NK-92 (cell line): ENCODE data around the gene MPL.

Experiments used
- DNase-seq: peaks from one replicate; lab custom pipeline; 2025; ENCODE audit not compliant: unreplicated experiment; lab: John Stamatoyannopoulos, UW

Gene MPL

GRCh38 chr1:43337588-43337987, at the start of gene MPL:
TSS of gene MPL (plus strand) at chr1:43337818. CDS start at chr1:43337849, 31 bp downstream.
- DNase-seq = no peak

DNA sequence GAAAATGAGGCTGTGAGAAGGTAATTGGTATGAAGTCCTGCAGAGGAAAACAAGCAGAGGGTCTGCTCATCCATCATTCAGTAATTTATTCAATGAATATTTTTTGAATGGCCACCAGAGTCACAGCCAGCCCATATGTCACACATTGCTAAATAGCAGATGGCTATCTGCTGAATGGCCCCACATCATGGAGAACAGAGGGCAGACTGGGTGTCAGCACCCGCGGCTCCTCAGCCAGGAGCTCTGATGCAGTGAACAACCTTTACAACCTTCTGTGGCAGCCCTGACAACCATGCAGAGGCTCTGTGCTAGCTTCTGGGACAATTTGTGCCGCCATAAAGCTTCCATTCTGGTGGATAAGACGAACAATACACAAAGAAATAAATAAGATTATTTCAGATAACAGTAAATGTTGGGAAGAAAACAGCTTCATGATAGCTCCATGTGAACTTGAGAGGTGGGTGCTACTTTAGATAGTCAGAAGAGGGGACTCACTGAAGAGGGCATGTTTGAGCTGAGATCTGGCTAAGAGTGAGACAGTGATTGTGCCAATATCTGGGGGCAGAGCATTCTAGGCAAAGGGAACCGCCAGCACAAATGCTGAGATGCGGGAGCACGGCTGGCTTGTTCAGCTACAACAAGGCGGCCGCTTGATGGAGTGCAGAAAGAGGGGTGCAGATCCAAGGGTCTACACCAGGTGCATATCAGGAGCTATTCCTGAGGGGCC, 49.4 kb upstream of the MPL start:
- no peak for DNase-seq

DNA sequence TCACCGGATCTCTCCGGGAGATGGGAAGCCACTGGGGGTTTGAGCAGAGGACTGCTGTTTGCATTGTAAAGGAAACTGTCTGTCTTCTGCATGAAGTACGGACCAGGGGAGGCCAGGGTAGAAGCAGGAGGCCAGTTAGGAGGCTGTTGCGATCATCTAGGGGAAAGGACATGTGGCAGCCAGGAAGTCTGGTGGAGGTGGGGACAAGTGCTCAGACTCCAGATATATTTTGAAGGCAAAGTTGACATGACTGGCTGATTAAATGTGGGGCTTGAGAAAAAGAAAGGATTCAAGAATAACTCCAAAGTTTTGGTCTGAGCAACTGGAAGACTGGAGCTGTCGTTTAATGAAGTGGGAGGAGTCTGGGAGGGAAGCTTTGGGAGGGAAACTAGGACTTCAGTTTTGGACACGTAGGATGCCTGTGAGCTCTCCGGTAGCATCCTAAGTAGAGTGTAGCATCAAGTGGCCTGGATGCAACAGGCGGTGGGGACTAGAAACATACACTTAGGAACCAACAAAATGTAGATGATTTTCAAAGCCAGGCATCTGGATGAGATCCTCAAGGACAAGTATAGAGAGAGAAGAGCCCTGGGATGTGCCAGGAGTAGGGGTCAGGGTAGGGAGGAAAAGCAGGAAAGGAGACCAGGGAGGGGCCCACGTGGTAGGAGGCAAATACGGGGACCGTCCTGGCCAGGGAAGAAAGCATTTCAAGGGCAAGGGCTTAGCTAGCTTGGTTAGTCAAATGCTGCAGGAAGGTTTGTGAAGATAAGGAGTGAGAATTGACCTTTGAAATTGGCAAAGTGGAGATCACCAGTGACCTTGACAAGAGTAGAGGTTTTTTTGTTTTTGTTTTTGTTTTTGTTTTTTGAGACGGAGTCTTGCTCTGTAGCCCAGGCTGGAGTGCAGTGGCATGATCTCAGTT, 48.6 kb upstream of the MPL start:
- DNase-seq = no peak

GRCh38 chr1:43292216-43292615, 45.4 kb upstream of the MPL start:
- DNase-seq = no peak

DNA sequence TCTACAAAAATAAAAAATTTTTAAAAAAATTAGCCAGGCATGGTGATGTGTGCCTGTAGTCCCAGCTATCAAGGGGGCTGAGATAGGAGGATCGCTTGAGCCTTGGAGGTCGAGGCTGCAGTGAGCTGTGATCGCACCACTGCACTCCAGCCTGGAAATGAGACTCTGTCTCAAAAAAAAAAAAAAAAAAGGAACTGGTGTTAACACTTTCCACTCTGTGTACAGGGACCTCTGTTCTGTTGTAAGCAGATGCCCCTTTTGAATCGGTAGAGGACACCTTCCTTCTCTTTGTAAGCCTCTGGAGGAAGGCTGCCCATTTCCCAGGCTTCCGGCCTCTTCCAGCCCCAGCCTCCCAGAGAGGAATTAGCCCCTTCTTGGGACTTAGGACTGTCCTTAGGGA, 44.9 kb upstream of the MPL start:
- no peak for DNase-seq

GRCh38 chr1:43293176-43293575, 44.4 kb upstream of the MPL start:
- no peak for DNase-seq

- no peak for DNase-seq
Measured at GRCh38 chr1:43293896-43294760, 43.5 kb upstream of the MPL start.

DNA sequence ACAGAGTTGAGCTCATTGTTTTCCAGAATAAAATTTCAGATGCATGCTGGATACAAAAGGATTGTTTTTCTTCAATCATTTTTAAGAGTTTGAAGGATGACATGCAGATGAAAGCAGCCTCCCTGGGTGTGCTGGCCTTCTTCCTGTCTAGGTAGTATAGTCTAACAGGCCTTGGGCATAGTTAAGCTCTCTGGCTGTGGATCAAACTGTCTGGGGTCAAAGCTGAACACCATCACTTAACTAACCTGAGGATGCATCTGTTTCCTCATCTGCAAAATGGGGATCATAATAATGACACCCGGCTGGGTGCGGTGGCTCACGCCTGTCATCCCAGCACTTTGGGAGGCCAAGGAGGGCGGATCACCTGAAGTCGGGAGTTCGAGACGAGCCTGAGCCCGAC, 42.9 kb upstream of the MPL start:
- no peak for DNase-seq

- DNase-seq = no peak
Measured at GRCh38 chr1:43296207-43296606, 41.4 kb upstream of the MPL start.

- DNase-seq = no peak
Measured at GRCh38 chr1:43298055-43298454, 39.6 kb upstream of the MPL start.

- DNase-seq = no peak
Measured at GRCh38 chr1:43299101-43299500, 38.5 kb upstream of the MPL start.

DNA sequence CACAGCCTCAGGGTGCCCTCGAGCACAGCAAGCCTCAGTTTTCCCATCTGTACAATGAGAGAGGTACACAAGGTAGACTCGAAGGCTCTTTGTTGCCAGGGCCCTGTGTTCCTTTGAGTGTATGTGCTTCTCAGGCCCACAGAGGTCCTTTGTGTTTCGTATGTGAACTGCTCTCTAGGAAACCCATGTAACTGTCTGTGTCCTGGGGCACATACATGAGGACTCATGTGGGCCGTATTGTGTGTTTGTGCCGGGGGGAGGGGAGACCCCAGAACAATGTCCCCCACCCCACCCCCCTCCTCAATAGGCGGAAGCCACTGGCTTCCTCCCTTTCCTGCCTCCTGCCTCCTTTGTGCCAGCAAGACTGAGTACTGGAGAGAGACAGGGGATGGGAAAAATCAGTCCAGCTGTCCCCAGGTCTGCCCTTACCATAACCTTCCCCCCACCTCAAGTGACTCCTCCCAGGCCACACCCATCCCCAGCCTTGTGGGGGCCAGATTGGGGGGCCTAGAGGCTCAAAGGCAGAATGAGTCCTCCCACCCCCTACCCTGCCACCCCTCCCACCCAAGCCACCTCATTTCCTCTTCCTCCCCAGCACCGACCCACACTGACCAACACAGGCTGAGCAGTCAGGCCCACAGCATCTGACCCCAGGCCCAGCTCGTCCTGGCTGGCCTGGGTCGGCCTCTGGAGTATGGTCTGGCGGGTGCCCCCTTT, 37.1 kb upstream of the MPL start, which contains the start of gene TIE1:
Gene TIE1, plus strand, starts transcription at position 605 of the 717 bp plus-strand sequence. Its CDS starts 90 bp downstream, at position 695.
- DNase-seq = no peak

GRCh38 chr1:43302201-43302600, 35.4 kb upstream of the MPL start:
- DNase-seq = no peak

- no peak for DNase-seq
Measured at GRCh38 chr1:43302721-43303470, 34.7 kb upstream of the MPL start.

- DNase-seq = no peak
Measured at GRCh38 chr1:43303471-43304313, 33.9 kb upstream of the MPL start.

DNA sequence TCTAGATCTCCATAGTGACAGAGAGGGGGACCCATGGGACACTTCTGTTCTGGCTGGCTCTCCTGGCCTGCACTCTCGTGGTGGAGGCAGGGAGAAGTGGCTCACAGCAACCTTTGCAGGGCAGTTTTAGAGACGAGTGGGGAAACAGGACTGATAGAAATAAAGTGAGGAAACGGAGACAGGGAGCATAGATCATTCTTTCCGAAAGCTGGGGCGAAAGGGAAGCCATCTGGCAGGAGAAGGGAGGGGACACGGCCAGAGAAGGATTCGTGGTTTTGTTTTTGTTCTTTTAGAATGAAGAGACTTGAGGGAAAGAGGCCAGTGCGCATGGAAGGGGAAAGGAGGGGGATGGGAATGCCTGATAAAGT, 33.3 kb upstream of the MPL start:
- DNase-seq = no peak

- DNase-seq = no peak
Measured at GRCh38 chr1:43304771-43305300, 32.8 kb upstream of the MPL start.

GRCh38 chr1:43305461-43305860, 32.2 kb upstream of the MPL start:
- DNase-seq = no peak
